GM12878 (cell line): ENCODE results near the gene RNF34. TPM values are rescaled to one million over a fixed set of nuclear protein-coding genes. Genes with fewer than 3 reads are reported as not detected.
A peak's percentile ranks its signal among the peaks of the same experiment; 100 is the strongest.

Experiments used
- ATAC-seq: fragments of 200-7000 bp; cut with Tn5 transposase; 3 replicates; pipeline ENCODE4 v1.9.1; 2020; ENCODE audit warnings: mild to moderate bottlenecking, moderate library complexity
- BruUV-seq: library from RNA; stranded (reverse); fragments of 400-500 nt; replicated peaks from 2 replicates; lab custom pipeline; 2021; lab: Mats Ljungman, UMichigan
- CTCF ChIA-PET: fragments of 300-600 bp; sonication (Branson Sonifier 250); formaldehyde crosslinking; extraction: SDS; loops from one replicate; lab custom pipeline; 2021; ENCODE audit warnings: inconsistent platforms; lab: Yijun Ruan, JAX
- POLR2A ChIA-PET: fragments of 350-600 bp; formaldehyde crosslinking; extraction: SDS; loops from one replicate; lab custom pipeline; 2021; ENCODE audit warnings: inconsistent platforms; lab: Charles Lee
- RAD21 ChIA-PET: fragments of 300-600 bp; sonication (Branson Sonifier 250); formaldehyde crosslinking; loops from one replicate; lab custom pipeline; 2023; ENCODE audit warnings: antibody characterized with exemption; ENCODE audit not compliant: unreplicated experiment; lab: Charles Lee
- SMC1A ChIA-PET: fragments of 300-600 bp; sonication (Branson Sonifier 250); formaldehyde crosslinking; loops from one replicate; lab custom pipeline; 2023; ENCODE audit not compliant: unreplicated experiment, uncharacterized antibody; lab: Charles Lee
- DNase-seq: peaks from one replicate; pipeline ENCODE4 v3.0.0-alpha.2; 2011; ENCODE audit warnings: low read depth, low spot score
- FAIRE-seq: peaks from 3 replicates; lab custom pipeline; 2011; peaks lifted over from hg19 to GRCh38; lab: Jason Lieb, UNC
- H2AFZ ChIP-seq: 2 replicates; pipeline ENCODE4 v1.6.0; 2011; ENCODE audit warnings: low read depth, low read length, control low read depth; ENCODE audit not compliant: control insufficient read depth
- H3K27ac ChIP-seq: 2 replicates; pipeline ENCODE4 v1.5.1; 2011; ENCODE audit warnings: control low read depth; ENCODE audit not compliant: control insufficient read depth, insufficient read depth
- H3K27me3 ChIP-seq, 2 experiments: replicated peaks in 1 of 2; 2 replicates each; pipeline versions ENCODE4 v1.6.0 to v1.6.1; 2011; ENCODE audit warnings: low read length in 1 of 2; ENCODE audit not compliant: control insufficient read depth in 2 of 2, insufficient read depth in 2 of 2
- H3K36me3 ChIP-seq, 2 experiments: 2 replicates each; pipeline ENCODE4 v1.5.1; 2011; ENCODE audit warnings: low read length in 1 of 2; ENCODE audit not compliant: control insufficient read depth in 2 of 2, insufficient read depth in 2 of 2
- H3K4me1 ChIP-seq: 2 replicates; pipeline ENCODE4 v1.6.1; 2011; ENCODE audit warnings: mild to moderate bottlenecking, low read length, moderate library complexity, mixed read lengths; ENCODE audit not compliant: control insufficient read depth, insufficient read depth
- H3K4me2 ChIP-seq: 2 replicates; pipeline ENCODE4 v1.6.0; 2011; ENCODE audit warnings: control low read depth; ENCODE audit not compliant: control insufficient read depth, insufficient read depth
- H3K4me3 ChIP-seq: fragments of 200-600 bp; sonication (generic); 2 replicates; pipeline ENCODE4 v1.5.1; 2016
- H3K79me2 ChIP-seq: 2 replicates; pipeline ENCODE4 v1.6.0; 2011; ENCODE audit warnings: low read length; ENCODE audit not compliant: control insufficient read depth, insufficient read depth
- H3K9ac ChIP-seq: 2 replicates; pipeline ENCODE4 v1.8.0; 2011; ENCODE audit warnings: low read length, control low read depth, mixed read lengths; ENCODE audit not compliant: control insufficient read depth, insufficient read depth
- H3K9me3 ChIP-seq: replicated peaks from 3 replicates; pipeline ENCODE4 v1.5.1; 2011; ENCODE audit warnings: mild to moderate bottlenecking, low read length; ENCODE audit not compliant: control insufficient read depth, insufficient read depth
- H4K20me1 ChIP-seq: 2 replicates; pipeline ENCODE4 v1.6.0; 2011; ENCODE audit not compliant: control insufficient read depth, insufficient read depth
- ASH2L ChIP-seq: fragments of 300-600, 200-600 bp; sonication (generic); IDR thresholded peaks from 2 replicates; pipeline ENCODE4 v1.6.1; 2017; ENCODE audit warnings: low read depth, mild to moderate bottlenecking, borderline replicate concordance
- CBX5 ChIP-seq: sonication (generic); IDR thresholded peaks from 2 replicates; pipeline ENCODE4 v1.6.1; 2016; ENCODE audit warnings: low read depth, moderate library complexity, mild to moderate bottlenecking, inconsistent platforms
- CEBPB ChIP-seq, 2 experiments: fragments of 150-350 bp in 1 of 2; IDR thresholded peaks; 2 replicates each; pipeline ENCODE4 v1.6.1; 2012 to 2014; ENCODE audit warnings: low read depth in 2 of 2, low read length in 2 of 2, borderline replicate concordance in 1 of 2, inconsistent platforms in 1 of 2
- CHD2 ChIP-seq: IDR thresholded peaks from 2 replicates; pipeline ENCODE4 v1.6.1; 2011; ENCODE audit warnings: low read depth, low read length, improper control_type of control experiment, borderline replicate concordance
- EGR1 ChIP-seq, 2 experiments: IDR thresholded peaks; 1 replicate in 1 of 2; 2 replicates in 1 of 2; pipeline ENCODE4 v1.6.1; 2011 to 2012; ENCODE audit warnings: low read depth in 2 of 2, low read length in 2 of 2, borderline replicate concordance in 1 of 2, mild to moderate bottlenecking in 1 of 2, moderate library complexity in 1 of 2
- KLF5 ChIP-seq: fragments of 450-650 bp; IDR thresholded peaks from 2 replicates; pipeline ENCODE4 v1.6.1; 2014; ENCODE audit warnings: mild to moderate bottlenecking; ENCODE audit not compliant: partially characterized antibody
- MYC ChIP-seq: IDR thresholded peaks from 2 replicates; pipeline ENCODE4 v1.6.1; 2011; ENCODE audit warnings: mild to moderate bottlenecking, low read length, moderate library complexity, inconsistent platforms; ENCODE audit not compliant: insufficient read depth, insufficient replicate concordance, insufficient read length, severe bottlenecking
- NBN ChIP-seq: fragments of 450-650 bp; IDR thresholded peaks from 2 replicates; pipeline ENCODE4 v1.6.1; 2016
- NFIC ChIP-seq: IDR thresholded peaks from 2 replicates; pipeline ENCODE4 v1.6.1; 2012; ENCODE audit warnings: low read depth, mild to moderate bottlenecking, inconsistent platforms, low read length, moderate library complexity
- NR2F1 ChIP-seq: fragments of 450-650 bp; conservative IDR thresholded peaks from 2 replicates; pipeline ENCODE4 v1.6.1; 2017; ENCODE audit warnings: mild to moderate bottlenecking
- RB1 ChIP-seq: fragments of 450-650 bp; formaldehyde crosslinking; IDR thresholded peaks from 2 replicates; pipeline ENCODE4 v1.6.1; 2017; ENCODE audit warnings: mild to moderate bottlenecking, borderline replicate concordance
- RCOR1 ChIP-seq: conservative IDR thresholded peaks from 2 replicates; pipeline ENCODE4 v1.6.1; 2012; ENCODE audit warnings: low read depth, low read length, improper control_type of control experiment
- WGBS: methylation state at CpG from one replicate; pipeline ENCODE4 v1.1.6; 2016; ENCODE audit warnings: low lambda C conversion rate; ENCODE audit not compliant: insufficient replicate concordance, insufficient coverage; ENCODE audit errors: missing lambda C conversion rate; 5-methylcytosine and 5-hydroxymethylcytosine counted together
- in situ Hi-C: fragments of 300-500 bp; cut with MboI; formaldehyde crosslinking; loops from 9 replicates; pipeline ENCODE4 v1.14.3; 2018; ENCODE audit warnings: mixed read lengths
- intact Hi-C: fragments of 100-400 bp; cut with micrococcal nuclease; formaldehyde crosslinking; loops from one replicate; pipeline ENCODE4 v1.14.2; 2022; ENCODE audit not compliant: unreplicated experiment
- polyA plus RNA-seq, 11 experiments: library from polyadenylated mRNA; depleted of rRNA in 4 of 11; unstranded in 6 of 11; stranded (reverse) in 5 of 11; fragments of >200 nt; fragmentation: Nextera tagmentation in 4 of 11; fragmentation: Illumina TruSeq in 1 of 11; extraction: Ambion mirVana in 4 of 11; extraction: Trizol in 1 of 11; gene quantifications; 1 replicate in 1 of 11; 2 replicates in 10 of 11; pipeline versions ENCODE4 v1.2.1 to v1.2.3, GENCODE V29; 2011 to 2016; ENCODE audit warnings: inconsistent platforms in 2 of 11, missing spikeins in 2 of 11, low read depth in 1 of 11
- total RNA-seq, 4 experiments: library from RNA; depleted of rRNA in 3 of 4; stranded (reverse); fragments of >200 nt in 3 of 4; fragmentation: Illumina TruSeq in 1 of 4; extraction: Trizol in 1 of 4; gene quantifications; 2 replicates each; pipeline versions ENCODE4 v1.2.1 to v1.2.3, GENCODE V29; 2013 to 2021
- TF ChIP-seq, protein P1 (sequence below): IDR thresholded peaks from 2 replicates; pipeline ENCODE4 v1.6.1; 2012; ENCODE audit warnings: low read depth, low read length, improper control_type of control experiment
- TF ChIP-seq, protein P2 (sequence below): fragments of 450-650 bp; IDR thresholded peaks from 2 replicates; pipeline ENCODE4 v1.6.1; 2017; ENCODE audit warnings: mild to moderate bottlenecking, moderate library complexity

Gene RNF34
- total and polyA plus RNA-seq, 10 of the 15 experiments (the other 5 are each of a cell fraction or from before 2014, with no cell fraction given): 63.6 to 199 (median 115) TPM

DNA sequence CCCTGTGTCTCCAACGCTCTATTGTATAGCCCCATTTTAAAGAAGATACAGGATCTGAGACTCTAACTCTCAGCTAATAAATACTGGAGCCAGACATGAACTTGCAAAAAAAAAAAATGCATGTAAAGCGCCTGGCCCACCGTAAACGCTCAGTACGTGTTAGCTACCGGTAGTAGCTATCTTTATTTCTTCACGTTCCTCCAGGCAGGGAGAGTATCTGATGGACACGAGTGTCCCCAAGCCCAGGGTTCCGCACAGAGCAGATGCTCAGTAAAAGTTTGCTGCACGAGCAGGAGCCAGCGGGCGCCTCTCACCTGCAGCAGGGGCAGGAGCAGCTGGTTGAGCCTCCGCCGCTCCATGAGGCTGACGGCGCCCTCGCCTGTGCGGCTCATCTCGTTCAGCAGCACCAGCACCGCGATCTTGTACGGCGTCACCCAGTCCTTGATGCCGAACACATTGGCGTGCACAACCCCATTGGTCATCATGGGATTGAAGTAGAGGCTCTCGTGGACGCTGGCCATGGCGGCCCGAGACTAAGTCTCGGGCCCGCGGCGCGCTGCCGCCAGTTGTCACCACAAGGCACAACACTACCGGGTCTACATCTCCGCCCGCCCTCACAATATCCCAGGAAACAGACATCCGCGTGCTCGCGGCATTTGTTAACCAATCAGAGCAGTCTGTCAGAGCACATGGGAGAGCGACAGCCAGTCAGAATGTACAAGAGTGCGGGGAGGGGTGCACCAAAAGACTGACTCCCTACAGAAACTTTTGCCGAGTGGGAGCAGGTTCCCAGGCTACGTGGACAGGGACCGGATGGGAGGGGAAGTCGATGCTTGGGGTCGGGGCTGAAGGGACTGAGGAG lies 47.9 kb upstream of the RNF34 start, which contains the start of gene ANAPC5 (continued):
- no peak for TF ChIP-seq CBX5
- 0 out of 2 replicates have a peak, but pooled peaks have one; percentile 85 for TF ChIP-seq RCOR1
- peak; percentile 63; the same call in 1 of the 2 replicates for TF ChIP-seq ASH2L

GRCh38 chr12:121352682-121353018 lies 47.3 kb upstream of the RNF34 start:
- Histone ChIP-seq H3K36me3 (0 out of 4 replicates have a peak, but pooled peaks cover 0 to 4% of the 10 kb centered on the region in 2 experiments), H3K9me3 (no peaks in the 10 kb centered on the region), H4K20me1 (no peaks in the 10 kb centered on the region), H3K4me2 (peak overlapping the region; percentile 64), H3K4me1 (no peaks in the 10 kb centered on the region; the same call in 1 of the 2 replicates), H3K4me3 (peak overlapping the region; percentile 68), H3K27ac (peak overlapping the region; percentile 77), H3K9ac (peak overlapping the region; percentile 78), H2AFZ (peak overlapping the region; percentile 92), H3K27me3 (no peaks in the 10 kb centered on the region), H3K79me2 (peaks cover 37% of the 10 kb centered on the region)
- SMC1A ChIA-PET: interaction anchor here (0.8 to 1.5 kb wide), 4 partner anchors 10 to 71 kb away, joined by 3 to 5 read pairs (median 4); no protein-coding TSS in a partner anchor
- RAD21 ChIA-PET: interaction anchor here (0.7 to 2.8 kb wide), 6 partner anchors 40 to 441 kb away, joined by 3 to 23 read pairs (median 5); partner anchors contain the start of genes RHOF and RNF34
- in situ Hi-C loops (no loop called here), intact Hi-C loops (loop anchor here (1.0 kb wide), 3 partner anchors 48 to 91 kb away; partner anchors contain the start of gene RNF34)
- no peak for FAIRE-seq
- peak; percentile 62 for ATAC-seq
- BruUV-seq: no TSS peak
- CTCF ChIA-PET: interaction anchor here (2.3 kb wide), 2 partner anchors 18 to 90 kb away, joined by 8 to 10 read pairs; no protein-coding TSS in a partner anchor
- WGBS: 5% methylated on average over 10 of the region's 12 CpGs
- POLR2A ChIA-PET: interaction anchor here (0.6 to 3.3 kb wide), 4 partner anchors 44 to 115 kb away, joined by 3 to 28 read pairs (median 6); partner anchors contain the start of gene RNF34
- DNase-seq: no peak
- TF ChIP-seq, protein P1, sequence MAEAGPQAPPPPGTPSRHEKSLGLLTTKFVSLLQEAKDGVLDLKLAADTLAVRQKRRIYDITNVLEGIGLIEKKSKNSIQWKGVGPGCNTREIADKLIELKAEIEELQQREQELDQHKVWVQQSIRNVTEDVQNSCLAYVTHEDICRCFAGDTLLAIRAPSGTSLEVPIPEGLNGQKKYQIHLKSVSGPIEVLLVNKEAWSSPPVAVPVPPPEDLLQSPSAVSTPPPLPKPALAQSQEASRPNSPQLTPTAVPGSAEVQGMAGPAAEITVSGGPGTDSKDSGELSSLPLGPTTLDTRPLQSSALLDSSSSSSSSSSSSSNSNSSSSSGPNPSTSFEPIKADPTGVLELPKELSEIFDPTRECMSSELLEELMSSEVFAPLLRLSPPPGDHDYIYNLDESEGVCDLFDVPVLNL: no peak
- TF ChIP-seq, protein P2, sequence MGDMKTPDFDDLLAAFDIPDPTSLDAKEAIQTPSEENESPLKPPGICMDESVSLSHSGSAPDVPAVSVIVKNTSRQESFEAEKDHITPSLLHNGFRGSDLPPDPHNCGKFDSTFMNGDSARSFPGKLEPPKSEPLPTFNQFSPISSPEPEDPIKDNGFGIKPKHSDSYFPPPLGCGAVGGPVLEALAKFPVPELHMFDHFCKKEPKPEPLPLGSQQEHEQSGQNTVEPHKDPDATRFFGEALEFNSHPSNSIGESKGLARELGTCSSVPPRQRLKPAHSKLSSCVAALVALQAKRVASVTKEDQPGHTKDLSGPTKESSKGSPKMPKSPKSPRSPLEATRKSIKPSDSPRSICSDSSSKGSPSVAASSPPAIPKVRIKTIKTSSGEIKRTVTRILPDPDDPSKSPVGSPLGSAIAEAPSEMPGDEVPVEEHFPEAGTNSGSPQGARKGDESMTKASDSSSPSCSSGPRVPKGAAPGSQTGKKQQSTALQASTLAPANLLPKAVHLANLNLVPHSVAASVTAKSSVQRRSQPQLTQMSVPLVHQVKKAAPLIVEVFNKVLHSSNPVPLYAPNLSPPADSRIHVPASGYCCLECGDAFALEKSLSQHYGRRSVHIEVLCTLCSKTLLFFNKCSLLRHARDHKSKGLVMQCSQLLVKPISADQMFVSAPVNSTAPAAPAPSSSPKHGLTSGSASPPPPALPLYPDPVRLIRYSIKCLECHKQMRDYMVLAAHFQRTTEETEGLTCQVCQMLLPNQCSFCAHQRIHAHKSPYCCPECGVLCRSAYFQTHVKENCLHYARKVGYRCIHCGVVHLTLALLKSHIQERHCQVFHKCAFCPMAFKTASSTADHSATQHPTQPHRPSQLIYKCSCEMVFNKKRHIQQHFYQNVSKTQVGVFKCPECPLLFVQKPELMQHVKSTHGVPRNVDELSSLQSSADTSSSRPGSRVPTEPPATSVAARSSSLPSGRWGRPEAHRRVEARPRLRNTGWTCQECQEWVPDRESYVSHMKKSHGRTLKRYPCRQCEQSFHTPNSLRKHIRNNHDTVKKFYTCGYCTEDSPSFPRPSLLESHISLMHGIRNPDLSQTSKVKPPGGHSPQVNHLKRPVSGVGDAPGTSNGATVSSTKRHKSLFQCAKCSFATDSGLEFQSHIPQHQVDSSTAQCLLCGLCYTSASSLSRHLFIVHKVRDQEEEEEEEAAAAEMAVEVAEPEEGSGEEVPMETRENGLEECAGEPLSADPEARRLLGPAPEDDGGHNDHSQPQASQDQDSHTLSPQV: no peak
- TF ChIP-seq NR2F1: no peak
- no peak for TF ChIP-seq EGR1 (IDR thresholded peaks at IDR 0.05; ENCODE audit: borderline replicate concordance in 1 of 2, low read depth in 2 of 2, low read length in 2 of 2)
- no peak for TF ChIP-seq RB1
- no peak for TF ChIP-seq KLF5
- no peak for TF ChIP-seq CEBPB (IDR thresholded peaks at IDR 0.05; ENCODE audit: borderline replicate concordance in 1 of 2, low read depth in 2 of 2, low read length in 2 of 2)
- no peak for TF ChIP-seq NBN
- no peak for TF ChIP-seq NFIC
- no peak for TF ChIP-seq CHD2
- TF ChIP-seq MYC: no peak
